Stomach (tissue), 4 donors: Measurements from ENCODE around the gene HDGF.

Source experiments
- CTCF ChIP-seq, 7 experiments: fragments of 450-650 bp in 4 of 7; fragments of 200-600 bp in 3 of 7; sonication (generic) in 3 of 7; IDR thresholded peaks; one replicate each; pipeline ENCODE4 v1.5.1; 2016 to 2019; ENCODE audit warnings: antibody characterized with exemption in 7 of 7, control low read depth in 2 of 7, mild to moderate bottlenecking in 1 of 7
- POLR2A ChIP-seq, 4 donors: fragments of 450-650 bp; IDR thresholded peaks; one replicate each; pipeline ENCODE4 v1.6.1; 2016; ENCODE audit warnings: antibody characterized with exemption in 4 of 4, control low read depth in 2 of 4, mild to moderate bottlenecking in 1 of 4, moderate library complexity in 1 of 4
- POLR2AphosphoS5 ChIP-seq, 3 donors: sonication (generic); formaldehyde crosslinking; IDR thresholded peaks; one replicate each; pipeline ENCODE4 v1.6.1; 2016; ENCODE audit warnings: antibody characterized with exemption in 3 of 3

GRCh38 chr1:156750711-156751450 lies 594 bp downstream of the HDGF start:
- TF ChIP-seq CTCF (IDR thresholded peaks at IDR 0.05) (peak in 1 of 7 experiments; percentile 31), POLR2A (IDR thresholded peaks at IDR 0.05) (no peak), POLR2AphosphoS5 (IDR thresholded peaks at IDR 0.05) (no peak)
